K562 (cell line): Measurements from ENCODE around the gene SMG9. TPM values are rescaled to one million over a fixed set of nuclear protein-coding genes. Genes with fewer than 3 reads are reported as not detected.
A peak's percentile ranks its signal among the peaks of the same experiment; 100 is the strongest.

ENCODE experiments used
- ARID1B ChIP-seq: fragments of 450-650 bp; IDR thresholded peaks from 2 replicates; pipeline ENCODE4 v1.6.1; 2016; ENCODE audit warnings: antibody characterized with exemption, mild to moderate bottlenecking, inconsistent platforms
- CBX2 ChIP-seq: fragments of 200-600 bp; sonication (generic); IDR thresholded peaks from one replicate; pipeline ENCODE4 v1.6.1; 2012; ENCODE audit warnings: mild to moderate bottlenecking, low read length, inconsistent platforms; ENCODE audit not compliant: insufficient read depth, poor library complexity, severe bottlenecking
- CBX3 ChIP-seq, 2 experiments: IDR thresholded peaks; 1 replicate in 1 of 2; 2 replicates in 1 of 2; pipeline ENCODE4 v1.6.1; 2012; ENCODE audit warnings: inconsistent platforms in 2 of 2, low read length in 2 of 2, borderline replicate concordance in 1 of 2, control low read depth in 1 of 2
- ETS2 ChIP-seq: IDR thresholded peaks from 2 replicates; pipeline ENCODE4 v1.6.1; 2016; ENCODE audit warnings: borderline replicate concordance, missing genetic modification characterization, mild to moderate bottlenecking, moderate library complexity, missing compliant biosample characterization; ENCODE audit not compliant: poor library complexity, severe bottlenecking
- HDAC6 ChIP-seq: IDR thresholded peaks from 2 replicates; pipeline ENCODE4 v1.6.1; 2012; ENCODE audit warnings: low read depth, mild to moderate bottlenecking, control low read depth, inconsistent platforms, low read length, moderate library complexity
- HNRNPK ChIP-seq: fragments of 200-400 bp; formaldehyde crosslinking; IDR thresholded peaks from one replicate; pipeline ENCODE4 v1.6.1; 2018; ENCODE audit warnings: mild to moderate bottlenecking, low read depth, low read length; ENCODE audit not compliant: poor library complexity, severe bottlenecking
- IRF1 ChIP-seq: sonication (generic); formaldehyde crosslinking; IDR thresholded peaks from 2 replicates; pipeline ENCODE4 v1.8.0; 2022; ENCODE audit warnings: missing genetic modification reagents, mild to moderate bottlenecking, borderline replicate concordance
- JUNB ChIP-seq: fragments of 450-650 bp; formaldehyde crosslinking; conservative IDR thresholded peaks from 2 replicates; pipeline ENCODE4 v1.4.0; 2020; ENCODE audit warnings: mild to moderate bottlenecking
- MAFF ChIP-seq: IDR thresholded peaks from 2 replicates; pipeline ENCODE4 v1.6.1; 2012; ENCODE audit warnings: low read length, improper control_type of control experiment
- MLX ChIP-seq, 2 experiments: fragments of 450-650 bp in 1 of 2; sonication (generic) in 1 of 2; formaldehyde crosslinking; conservative IDR thresholded peaks; 2 replicates each; pipeline versions ENCODE4 v1.4.0 to v1.8.1; 2020 to 2022; ENCODE audit warnings: mild to moderate bottlenecking in 1 of 2, missing genetic modification reagents in 1 of 2
- NFIC ChIP-seq: fragments of 450-650 bp; IDR thresholded peaks from 2 replicates; pipeline ENCODE4 v1.6.1; 2017; ENCODE audit warnings: mild to moderate bottlenecking, inconsistent platforms
- POLR2H ChIP-seq: IDR thresholded peaks from 2 replicates; pipeline ENCODE4 v1.6.1; 2016; ENCODE audit warnings: missing genetic modification characterization, low read depth, mild to moderate bottlenecking, control low read depth, missing compliant biosample characterization, moderate library complexity
- TFAM ChIP-seq: fragments of 250-450 bp; sonication (Bioruptor Pico); conservative IDR thresholded peaks from 2 replicates; pipeline ENCODE4 v1.5.0; 2021; ENCODE audit warnings: mild to moderate bottlenecking, moderate library complexity
- ZBTB8A ChIP-seq: fragments of 450-650 bp; IDR thresholded peaks from 2 replicates; pipeline ENCODE4 v1.6.1; 2018; ENCODE audit warnings: mild to moderate bottlenecking, moderate library complexity; ENCODE audit not compliant: partially characterized antibody
- ZNF395 ChIP-seq: fragments of 200-800 bp; sonication (Bioruptor generic); IDR thresholded peaks from 2 replicates; pipeline ENCODE4 v1.6.1; 2017; ENCODE audit warnings: missing genetic modification characterization, missing compliant biosample characterization
- ZNF408 ChIP-seq: fragments of 250-450 bp; sonication (Bioruptor Pico); IDR thresholded peaks from 2 replicates; pipeline ENCODE4 v1.4.0; 2020; ENCODE audit warnings: low read depth, mild to moderate bottlenecking, moderate library complexity
- ZSCAN29 ChIP-seq: fragments of 450-650 bp; IDR thresholded peaks from 2 replicates; pipeline ENCODE4 v1.6.1; 2017
- polyA plus RNA-seq, 8 experiments: library from polyadenylated mRNA; depleted of rRNA in 4 of 8; stranded (reverse) in 5 of 8; unstranded in 3 of 8; fragments of >200 nt; fragmentation: Nextera tagmentation in 2 of 8; fragmentation: Illumina TruSeq in 1 of 8; extraction: Ambion mirVana in 2 of 8; extraction: Trizol in 1 of 8; gene quantifications; 2 replicates each; pipeline versions ENCODE4 v1.2.1 to v1.2.3, GENCODE V29; 2011 to 2014; ENCODE audit warnings: inconsistent platforms in 1 of 8, missing spikeins in 1 of 8
- total RNA-seq, 7 experiments: library from RNA; depleted of rRNA in 6 of 7; stranded (reverse); fragments of >200 nt in 6 of 7; fragmentation: Illumina TruSeq in 2 of 7; extraction: Trizol in 2 of 7; gene quantifications; 2 replicates each; pipeline versions ENCODE4 v1.2.1 to v1.2.3, GENCODE V29; 2011 to 2021; ENCODE audit warnings: low replicate concordance in 1 of 7
- TF ChIP-seq, protein P1 (sequence below), 2 experiments: fragments of 450-650 bp; conservative IDR thresholded peaks; 2 replicates each; pipeline ENCODE4 v1.6.1; 2017; ENCODE audit warnings: mild to moderate bottlenecking in 2 of 2, moderate library complexity in 2 of 2
- TF ChIP-seq, protein P2 (sequence below): fragments of 450-650 bp; IDR thresholded peaks from 2 replicates; pipeline ENCODE4 v1.7.0; 2016; ENCODE audit warnings: borderline replicate concordance

The SMG9 gene
- total and polyA plus RNA-seq, 9 of the 15 experiments (the other 6 are each of a cell fraction or from before 2014, with no cell fraction given) = 1.7 to 79.7 (median 40.2) TPM

DNA sequence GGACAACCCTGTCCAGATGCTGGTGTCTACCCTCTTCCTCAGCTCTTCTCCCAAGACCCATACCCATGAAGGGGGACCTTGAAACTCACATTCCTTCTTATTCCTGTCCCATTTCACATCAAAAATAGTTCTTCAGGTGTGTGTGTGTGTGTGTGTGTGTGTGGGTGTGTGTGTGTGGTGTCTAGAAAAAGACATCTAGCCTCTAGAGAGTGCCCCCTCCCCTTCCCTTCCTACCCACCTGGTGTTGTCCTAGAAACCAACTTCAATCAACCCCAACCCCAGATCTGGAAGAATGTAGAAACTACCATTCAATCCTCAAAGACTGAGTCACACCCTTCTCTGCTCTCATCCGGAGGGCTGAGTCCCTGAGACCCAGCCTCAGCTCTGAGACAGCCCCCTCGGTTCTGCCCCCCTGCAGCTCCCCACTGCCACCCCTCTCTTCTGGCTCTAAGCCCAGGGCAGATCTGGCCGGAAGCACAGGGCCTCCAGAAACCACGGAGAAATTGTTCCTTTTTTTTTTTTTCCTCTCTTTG is 22.5 kb upstream of the SMG9 start (continued):
- TF ChIP-seq ZSCAN29 (peak; percentile 64; the same call in 1 of the 2 replicates), ETS2 (tag) (no peak), ZNF408 (CRISPR knock-in tag) (no peak), MAFF (no peak), IRF1 (CRISPR knock-in tag) (no peak), ZBTB8A (no peak), ZNF395 (CRISPR knock-in tag) (no peak), MLX (CRISPR knock-in tag; conservative IDR thresholded peaks at IDR 0.05) (no peak), HNRNPK (no peak), CBX2 (no peak), TFAM (CRISPR knock-in tag) (no peak), ARID1B (no peak), CBX3 (IDR thresholded peaks at IDR 0.05; ENCODE audit: borderline replicate concordance in 1 of 2, low read length in 2 of 2) (no peak), NFIC (peak; percentile 86), POLR2H (no peak), JUNB (CRISPR knock-in tag) (no peak), HDAC6 (no peak)
- TF ChIP-seq, protein P1, sequence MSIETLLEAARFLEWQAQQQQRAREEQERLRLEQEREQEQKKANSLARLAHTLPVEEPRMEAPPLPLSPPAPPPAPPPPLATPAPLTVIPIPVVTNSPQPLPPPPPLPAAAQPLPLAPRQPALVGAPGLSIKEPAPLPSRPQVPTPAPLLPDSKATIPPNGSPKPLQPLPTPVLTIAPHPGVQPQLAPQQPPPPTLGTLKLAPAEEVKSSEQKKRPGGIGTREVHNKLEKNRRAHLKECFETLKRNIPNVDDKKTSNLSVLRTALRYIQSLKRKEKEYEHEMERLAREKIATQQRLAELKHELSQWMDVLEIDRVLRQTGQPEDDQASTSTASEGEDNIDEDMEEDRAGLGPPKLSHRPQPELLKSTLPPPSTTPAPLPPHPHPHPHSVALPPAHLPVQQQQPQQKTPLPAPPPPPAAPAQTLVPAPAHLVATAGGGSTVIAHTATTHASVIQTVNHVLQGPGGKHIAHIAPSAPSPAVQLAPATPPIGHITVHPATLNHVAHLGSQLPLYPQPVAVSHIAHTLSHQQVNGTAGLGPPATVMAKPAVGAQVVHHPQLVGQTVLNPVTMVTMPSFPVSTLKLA (conservative IDR thresholded peaks at IDR 0.05) = peak in 1 of 2 experiments; percentile 14; a peak in 1 of 4 replicates
- TF ChIP-seq, protein P2, sequence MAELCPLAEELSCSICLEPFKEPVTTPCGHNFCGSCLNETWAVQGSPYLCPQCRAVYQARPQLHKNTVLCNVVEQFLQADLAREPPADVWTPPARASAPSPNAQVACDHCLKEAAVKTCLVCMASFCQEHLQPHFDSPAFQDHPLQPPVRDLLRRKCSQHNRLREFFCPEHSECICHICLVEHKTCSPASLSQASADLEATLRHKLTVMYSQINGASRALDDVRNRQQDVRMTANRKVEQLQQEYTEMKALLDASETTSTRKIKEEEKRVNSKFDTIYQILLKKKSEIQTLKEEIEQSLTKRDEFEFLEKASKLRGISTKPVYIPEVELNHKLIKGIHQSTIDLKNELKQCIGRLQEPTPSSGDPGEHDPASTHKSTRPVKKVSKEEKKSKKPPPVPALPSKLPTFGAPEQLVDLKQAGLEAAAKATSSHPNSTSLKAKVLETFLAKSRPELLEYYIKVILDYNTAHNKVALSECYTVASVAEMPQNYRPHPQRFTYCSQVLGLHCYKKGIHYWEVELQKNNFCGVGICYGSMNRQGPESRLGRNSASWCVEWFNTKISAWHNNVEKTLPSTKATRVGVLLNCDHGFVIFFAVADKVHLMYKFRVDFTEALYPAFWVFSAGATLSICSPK = no peak
